NCI-H2196 treated with DMSO at 0.1 percent for 48 hours (cell line): Measurements from ENCODE around the gene SDK1.

Experiments used
- DNase-seq: peaks from one replicate; lab custom pipeline; 2025; ENCODE audit not compliant: unreplicated experiment; lab: John Stamatoyannopoulos, UW

SDK1 gene

DNA sequence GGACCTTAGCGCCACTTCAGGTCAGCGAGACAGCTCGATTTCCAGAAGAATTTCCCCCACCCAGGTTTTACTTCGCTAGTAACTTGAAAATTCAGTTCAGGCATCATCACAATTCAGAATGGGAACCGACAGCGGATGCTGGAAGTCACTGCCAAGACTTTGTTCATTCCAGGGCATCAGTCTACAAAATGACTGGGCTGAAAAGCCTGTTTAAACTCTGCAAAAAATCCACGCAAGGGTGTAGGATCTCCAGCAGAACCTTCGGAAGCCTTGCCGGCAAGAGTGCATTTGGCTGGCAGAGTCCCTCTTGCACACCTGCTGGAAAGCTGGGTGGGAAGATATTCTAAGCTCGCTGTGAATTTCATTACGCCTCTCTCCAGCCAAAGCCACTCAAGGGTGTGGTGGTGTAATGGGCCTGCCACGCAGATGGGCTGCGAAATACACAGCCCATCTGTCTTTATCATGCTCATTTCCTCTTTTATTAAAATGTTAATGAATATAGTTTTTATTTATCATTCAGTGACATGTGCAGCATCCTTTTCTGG lies 709.1 kb downstream of the SDK1 start:
- DNase-seq: no peak

DNA sequence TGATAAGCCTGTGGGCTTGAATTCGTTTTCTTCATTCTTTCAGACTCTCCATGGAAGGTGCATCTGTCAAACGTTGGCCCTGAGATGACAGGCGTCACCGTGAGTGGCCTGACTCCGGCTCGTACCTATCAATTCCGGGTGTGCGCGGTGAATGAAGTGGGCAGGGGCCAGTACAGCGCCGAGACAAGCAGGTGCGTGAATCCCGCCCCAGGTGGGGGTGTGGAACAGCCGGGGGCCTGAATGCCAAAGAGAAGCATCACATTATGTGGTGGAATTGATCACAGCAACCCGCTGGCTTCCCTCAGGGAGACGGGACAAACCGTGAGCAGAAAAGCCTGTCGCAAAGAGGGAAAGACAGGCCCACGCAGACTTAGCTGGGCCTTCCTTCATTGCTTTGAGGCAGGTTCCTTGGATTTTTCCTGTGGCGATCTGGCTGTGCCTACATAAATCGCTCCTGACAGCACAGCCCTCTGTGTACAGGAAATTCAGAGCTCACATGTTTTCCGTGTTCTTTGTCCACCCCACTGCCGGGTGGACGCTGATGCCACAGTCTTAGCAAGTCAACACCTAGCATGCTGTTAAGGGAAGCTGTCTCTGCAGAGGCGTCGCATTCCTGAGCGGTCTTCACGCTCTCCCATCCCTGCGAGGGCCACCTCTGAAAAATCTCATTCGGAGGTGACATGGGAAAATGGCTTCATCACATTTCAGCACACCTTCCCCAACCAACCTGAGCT lies 710.0 kb downstream of the SDK1 start:
- DNase-seq: no peak

- DNase-seq: no peak
These were observed 712.7 kb downstream of the SDK1 start for GRCh38 chr7:4013793-4014192.

GRCh38 chr7:4014346-4015050 lies 713.4 kb downstream of the SDK1 start:
- no peak for DNase-seq

- no peak for DNase-seq
These were observed 714.3 kb downstream of the SDK1 start for GRCh38 chr7:4015371-4015770.

GRCh38 chr7:4015996-4016395 lies 714.9 kb downstream of the SDK1 start:
- no peak for DNase-seq

DNA sequence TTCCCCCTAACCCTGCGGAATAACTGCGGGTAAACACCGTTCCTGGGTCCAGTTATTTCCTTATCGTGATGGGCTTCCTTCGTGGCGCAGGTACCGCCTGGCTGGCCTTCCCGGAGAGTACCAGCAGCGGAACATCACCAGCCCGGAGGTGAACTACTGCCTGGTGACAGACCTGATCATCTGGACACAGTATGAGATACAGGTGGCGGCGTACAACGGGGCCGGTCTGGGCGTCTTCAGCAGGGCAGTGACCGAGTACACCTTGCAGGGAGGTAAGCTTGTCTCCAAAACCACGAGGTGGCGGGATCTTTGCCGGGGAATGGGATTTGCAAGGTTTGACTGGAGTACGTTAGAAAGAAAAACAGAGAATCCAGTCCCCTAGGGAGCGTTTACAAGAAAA lies 716.0 kb downstream of the SDK1 start:
- DNase-seq: no peak

- no peak for DNase-seq
These were observed 716.7 kb downstream of the SDK1 start for GRCh38 chr7:4017785-4018184.

- DNase-seq: no peak
These were observed 717.7 kb downstream of the SDK1 start for GRCh38 chr7:4018601-4019316.

GRCh38 chr7:4020086-4020485 lies 719.0 kb downstream of the SDK1 start:
- no peak for DNase-seq

GRCh38 chr7:4021413-4021812 lies 720.4 kb downstream of the SDK1 start:
- DNase-seq: no peak

DNA sequence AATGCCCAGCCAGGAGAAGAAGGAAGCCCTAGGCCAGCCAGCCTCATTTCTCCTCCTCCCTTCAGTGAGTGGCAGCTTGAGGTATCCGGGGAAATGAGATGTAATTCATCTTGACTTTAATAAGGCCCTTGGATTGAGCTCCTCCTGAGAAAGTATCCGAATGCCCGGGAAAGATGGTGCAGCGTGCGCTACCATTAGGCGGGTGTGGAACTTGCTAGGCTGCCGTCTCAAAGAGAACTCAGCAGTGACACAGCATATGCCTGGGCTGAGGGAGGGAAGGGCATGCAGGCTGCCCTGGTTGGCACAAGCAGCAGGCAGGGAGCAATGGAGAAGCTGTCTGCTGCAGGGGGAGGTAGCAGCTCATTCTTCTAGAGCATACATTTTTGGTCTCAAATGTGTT lies 721.2 kb downstream of the SDK1 start:
- no peak for DNase-seq

DNA sequence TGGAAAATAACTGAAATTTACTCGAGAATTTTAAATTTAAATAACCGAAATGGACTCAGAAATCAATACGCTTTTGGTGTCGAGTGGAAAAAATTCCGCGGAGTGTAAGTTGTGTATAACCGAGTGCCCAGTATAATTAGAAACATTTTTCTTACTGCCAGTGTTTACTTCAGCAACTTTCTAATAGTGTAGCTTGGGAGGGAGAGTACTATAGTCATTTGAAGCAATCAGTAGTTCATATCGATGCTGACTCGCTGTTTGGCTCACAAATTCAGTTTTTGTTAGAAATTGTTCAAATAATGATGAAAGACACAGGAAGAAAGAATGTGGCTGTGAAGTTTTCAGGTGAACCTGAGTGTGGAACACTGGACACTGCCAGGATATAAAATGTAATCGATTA lies 722.5 kb downstream of the SDK1 start:
- no peak for DNase-seq

DNA sequence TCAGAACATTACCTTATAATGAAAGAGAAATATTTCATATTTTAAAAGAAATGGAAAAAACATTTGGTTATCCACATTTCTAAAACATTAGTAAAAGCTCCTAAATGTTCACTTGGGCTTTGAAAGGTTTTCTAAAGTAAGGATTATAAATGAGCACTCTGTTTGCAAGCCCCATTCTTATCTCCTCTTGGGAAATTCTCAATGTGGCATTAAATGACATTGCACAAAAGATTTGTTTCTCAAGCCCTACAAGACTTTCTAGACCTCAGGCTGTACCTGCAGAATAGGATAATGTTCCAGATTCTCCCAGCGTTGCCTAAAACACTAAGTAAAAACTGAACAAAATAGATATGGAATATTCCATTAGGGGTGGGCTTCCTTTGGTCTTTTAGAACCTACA lies 723.1 kb downstream of the SDK1 start:
- DNase-seq: no peak

- no peak for DNase-seq
These were observed 723.8 kb downstream of the SDK1 start for GRCh38 chr7:4024806-4025205.

DNA sequence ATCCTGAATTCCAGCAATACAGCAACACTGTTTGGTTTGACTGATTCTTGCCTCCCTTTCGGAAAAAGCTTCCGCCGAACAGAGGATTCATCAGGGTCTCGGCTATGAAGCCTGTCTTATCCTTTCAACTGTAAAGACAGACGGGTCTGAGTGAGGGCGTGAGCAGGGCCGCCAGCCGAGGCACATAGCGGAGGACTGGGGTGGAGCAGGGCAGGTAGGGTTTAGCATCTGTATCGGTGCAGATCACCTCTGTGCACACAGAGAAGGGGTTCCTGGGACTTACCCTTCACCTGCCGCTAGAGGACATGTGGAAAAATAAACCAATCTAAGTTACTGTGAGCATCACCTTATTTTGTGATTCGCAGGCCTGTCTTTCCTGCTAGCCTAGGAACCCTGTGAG lies 724.2 kb downstream of the SDK1 start:
- DNase-seq: no peak

DNA sequence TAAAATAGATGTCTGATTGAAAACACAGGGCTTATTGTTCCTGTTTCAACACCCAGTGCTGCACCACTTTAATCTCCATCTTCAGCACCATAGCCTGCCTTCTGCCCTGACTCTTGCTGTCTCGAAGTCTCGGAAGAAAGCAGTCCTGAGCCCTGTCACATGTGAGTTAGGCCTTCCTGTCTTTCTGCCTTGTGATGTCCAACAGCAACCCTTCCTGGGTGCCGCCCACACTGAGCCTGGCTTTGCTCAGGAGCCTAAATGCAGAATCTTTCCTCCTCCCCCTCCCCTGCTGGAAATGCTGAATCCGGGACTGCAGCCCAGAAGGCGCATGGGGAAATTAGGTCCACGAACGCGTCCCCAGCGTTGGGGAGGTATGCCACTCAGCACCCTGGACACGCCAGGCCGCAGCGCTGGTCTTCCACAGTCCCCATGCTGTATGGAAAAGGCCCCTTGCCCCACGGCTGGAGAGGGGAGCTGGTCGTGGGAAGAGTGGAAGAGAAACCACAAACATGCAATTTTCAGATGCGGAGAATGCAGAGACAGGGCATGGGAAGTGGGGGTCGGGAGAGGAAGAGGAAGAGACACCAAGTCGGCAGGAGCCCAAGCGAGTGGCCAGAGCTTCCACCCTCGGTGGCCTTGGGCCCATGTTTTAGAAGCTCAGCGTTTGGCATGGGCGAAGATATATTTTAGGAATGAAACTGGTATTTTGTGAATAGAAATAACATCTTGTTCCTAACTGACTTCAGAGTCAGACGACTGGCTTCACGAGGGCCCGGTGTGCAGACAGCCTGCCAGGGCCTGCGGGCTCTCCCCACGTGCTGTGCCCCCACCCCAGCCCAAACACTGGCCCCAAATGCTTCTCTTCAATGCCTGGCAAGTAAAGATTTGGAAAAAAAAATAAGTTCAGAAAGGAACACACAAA lies 724.9 kb downstream of the SDK1 start:
- no peak for DNase-seq

DNA sequence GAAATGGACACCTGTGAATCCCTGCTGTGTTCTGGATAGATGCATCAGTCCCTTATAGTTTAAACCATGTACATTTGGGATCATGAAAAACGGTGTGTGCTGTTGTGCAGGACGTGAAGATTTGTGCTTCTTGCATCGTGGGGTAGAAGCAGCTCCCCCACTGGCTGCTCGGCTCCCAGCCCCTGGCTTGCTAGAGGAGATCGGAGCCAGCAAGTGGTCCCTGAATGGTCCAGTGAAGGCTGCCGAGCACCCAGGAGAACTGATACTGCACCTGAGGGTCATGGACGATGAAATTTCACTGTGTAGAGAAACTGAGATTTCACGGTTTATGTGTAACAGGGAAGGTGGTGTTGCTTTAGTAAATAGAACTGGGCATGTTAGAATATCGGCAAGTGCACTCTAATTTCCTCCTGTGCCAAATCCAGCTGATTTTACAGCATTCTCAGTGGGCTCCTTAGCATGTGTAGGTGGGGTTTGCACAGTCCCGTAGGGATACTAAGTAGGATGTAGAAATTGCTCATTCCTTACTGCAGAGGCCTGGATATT lies 726.0 kb downstream of the SDK1 start:
- no peak for DNase-seq

- DNase-seq: no peak
These were observed 727.2 kb downstream of the SDK1 start for GRCh38 chr7:4028221-4028620.

- DNase-seq: no peak
These were observed 728.9 kb downstream of the SDK1 start for GRCh38 chr7:4029941-4030340.
